HG02973 (cell line): ENCODE data around the gene GDAP2.

Experiments used
- ATAC-seq: cut with Tn5 transposase; IDR thresholded peaks from one replicate; pipeline ENCODE4 v1.9.1; 2021; ENCODE audit warnings: moderate library complexity; ENCODE audit not compliant: unreplicated experiment

GDAP2 gene

DNA sequence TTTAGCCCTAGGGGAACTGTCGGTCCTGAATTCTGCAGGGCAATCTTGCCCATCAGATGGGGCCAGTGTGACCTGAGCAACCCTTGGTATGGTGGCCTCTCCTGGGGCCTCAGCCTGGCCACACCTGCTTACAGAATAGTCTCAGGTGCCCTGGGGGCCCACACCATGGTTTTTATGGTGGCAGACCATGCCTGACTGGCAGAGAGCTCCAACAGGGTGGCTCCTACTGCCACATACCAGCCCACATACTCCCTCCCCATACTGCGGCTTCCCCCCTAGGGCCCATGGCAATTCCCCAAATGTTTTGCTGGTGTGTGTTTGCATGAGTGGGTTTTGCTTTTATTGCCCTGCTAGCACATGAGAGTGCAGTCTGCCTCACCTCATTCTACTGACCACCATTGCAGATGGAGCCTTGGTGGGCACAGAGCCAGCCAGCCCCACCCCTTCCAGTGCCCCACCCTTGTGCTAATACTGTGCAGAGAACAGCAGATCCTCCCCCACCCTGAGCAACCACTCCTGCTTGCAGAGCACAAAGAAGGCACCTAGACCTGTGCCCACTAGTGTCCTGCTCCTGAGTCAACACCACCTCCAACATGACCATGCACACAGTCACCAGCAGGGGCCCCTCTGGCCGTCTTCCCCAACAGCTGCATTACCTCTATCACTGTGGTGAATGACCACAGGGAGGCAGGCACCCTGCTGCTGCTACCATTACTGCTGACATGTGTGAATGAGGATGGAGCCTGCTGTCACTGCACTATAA is 86.8 kb downstream of the GDAP2 start:
- no peak for ATAC-seq

DNA sequence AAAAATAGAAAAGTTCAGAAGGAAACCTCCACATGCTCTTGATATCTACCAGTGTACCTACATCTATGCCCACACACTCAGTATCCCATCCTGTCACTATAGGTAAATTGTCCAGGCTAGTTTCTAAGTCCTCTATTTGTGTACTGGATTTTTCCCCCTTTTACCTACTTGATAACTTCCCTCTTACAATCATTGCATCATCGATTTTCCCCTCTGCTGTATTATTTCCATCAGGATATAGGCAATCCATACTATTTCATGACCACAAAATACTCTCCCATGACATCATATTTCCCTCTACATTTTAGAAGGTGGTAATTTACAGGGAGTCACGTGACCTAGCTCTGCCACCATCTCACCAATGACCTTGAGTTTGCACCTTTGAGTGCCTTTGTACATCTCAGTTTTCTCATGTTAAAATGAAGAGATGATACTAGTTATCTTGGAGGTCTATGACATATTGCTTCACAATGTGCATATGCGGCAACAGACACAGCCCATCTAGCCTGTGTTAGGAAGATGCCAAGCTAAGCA is 88.2 kb downstream of the GDAP2 start:
- no peak for ATAC-seq

DNA sequence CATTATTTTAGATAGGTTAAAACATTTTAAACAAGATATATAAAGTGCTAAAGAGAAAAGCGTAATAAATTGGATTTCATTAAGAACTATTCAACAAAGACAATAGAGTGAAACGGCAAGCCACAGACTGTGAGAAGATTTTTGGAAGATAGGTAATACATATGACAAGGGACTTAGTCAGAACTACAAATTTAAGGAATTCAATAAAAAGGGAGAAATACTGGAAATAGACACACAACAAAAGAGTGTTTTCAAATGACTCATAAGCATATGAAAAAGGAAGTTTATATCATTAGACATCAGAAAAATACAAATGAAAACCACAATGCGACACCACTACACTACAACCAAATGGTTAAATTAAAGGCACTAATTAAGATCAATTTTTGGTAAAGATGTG is 90.5 kb downstream of the GDAP2 start:
- ATAC-seq = no peak

DNA sequence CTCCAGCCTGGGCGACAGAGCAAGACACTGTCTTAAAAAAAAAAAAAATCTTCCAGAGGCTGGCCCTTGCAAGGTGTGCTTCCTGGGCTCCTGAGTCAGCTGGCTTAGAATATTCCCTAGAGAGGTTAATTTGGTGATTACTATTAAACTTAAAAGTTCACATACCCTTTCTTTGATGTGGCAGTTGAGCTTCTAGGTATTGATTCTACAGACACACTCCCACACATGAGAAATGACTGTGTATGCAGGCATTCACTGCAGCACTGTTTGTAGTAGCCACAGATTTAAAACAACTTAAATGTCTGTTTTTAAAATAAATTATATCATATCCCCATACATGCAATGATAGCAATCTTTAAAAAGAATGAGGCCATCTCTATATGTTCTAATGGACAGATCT is 93.4 kb downstream of the GDAP2 start:
- ATAC-seq = no peak

DNA sequence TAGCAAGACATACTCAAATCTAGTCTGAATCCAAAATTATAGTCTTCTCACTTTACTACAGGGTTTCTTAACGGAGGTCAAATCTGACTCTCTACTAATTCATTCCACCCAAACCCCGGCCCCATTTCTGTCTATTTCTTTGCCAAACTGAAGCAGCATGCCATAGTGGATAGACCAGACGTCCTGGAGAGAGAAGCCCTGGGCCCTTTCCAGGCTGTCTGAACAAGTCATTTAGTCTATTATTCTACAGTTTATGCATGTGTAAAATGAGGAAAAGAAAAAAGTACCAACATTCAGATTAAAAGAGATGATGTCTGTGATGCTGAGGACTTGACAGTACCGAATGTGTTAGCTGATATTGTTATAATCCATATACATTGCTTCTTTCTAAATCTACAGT is 95.0 kb downstream of the GDAP2 start:
- ATAC-seq = no peak

DNA sequence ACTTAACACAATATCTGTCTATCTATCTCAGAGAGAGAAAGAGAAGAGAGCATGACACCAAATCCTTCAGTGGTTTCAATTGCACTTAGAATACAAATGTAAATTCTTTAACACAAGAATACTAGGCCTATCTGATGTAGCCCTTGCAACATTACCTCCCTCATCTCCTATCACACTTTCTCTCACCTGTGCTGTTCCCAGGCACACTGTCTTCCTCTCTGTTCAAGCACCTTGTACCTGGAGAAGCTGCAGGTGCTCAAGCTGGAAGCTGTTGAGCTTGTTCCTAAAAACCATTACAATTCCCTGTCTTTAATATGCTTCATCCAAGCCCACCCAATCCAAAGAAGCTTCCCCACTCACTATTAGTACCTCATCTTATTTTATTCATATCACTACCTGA is 97.0 kb downstream of the GDAP2 start:
- no peak for ATAC-seq

DNA sequence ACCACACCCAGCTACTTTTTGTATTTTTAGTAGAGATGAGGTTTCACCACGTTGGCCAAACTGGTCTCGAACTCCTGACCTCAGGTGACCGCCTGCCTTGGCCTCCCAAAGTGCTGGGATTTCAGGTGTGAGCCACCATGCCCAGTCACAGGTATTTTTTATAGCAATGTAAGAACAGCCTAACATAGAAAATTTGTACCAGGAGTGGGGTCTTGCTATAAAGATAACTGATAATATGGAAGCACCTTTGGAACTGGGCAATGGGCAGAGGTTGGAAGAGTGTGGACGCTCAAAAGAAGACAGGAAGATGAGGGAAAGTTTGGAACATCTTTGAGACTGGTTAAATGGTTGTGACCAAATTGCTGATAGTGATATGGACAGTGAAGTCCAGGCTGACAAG is 99.2 kb downstream of the GDAP2 start:
- no peak for ATAC-seq

DNA sequence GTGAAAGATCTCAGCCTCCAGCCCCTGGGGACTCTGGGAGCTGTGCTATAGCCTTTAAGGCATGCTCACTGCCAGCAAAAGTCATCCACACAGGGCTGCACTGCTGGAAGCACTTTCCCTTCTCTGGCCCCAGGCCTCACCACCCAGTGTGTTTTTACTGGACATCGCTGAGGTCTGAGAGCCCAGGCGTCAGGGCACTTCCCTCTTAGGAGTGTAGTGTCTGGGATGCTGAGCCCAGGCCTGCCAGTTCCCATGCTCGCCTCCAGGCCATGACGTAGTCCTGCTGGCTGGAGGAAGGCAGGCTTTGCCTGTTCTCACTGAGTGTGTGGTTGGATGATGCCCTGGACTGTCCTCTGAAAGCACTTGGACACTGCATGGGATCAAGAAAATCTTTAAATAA is 101.2 kb downstream of the GDAP2 start:
- ATAC-seq = no peak

DNA sequence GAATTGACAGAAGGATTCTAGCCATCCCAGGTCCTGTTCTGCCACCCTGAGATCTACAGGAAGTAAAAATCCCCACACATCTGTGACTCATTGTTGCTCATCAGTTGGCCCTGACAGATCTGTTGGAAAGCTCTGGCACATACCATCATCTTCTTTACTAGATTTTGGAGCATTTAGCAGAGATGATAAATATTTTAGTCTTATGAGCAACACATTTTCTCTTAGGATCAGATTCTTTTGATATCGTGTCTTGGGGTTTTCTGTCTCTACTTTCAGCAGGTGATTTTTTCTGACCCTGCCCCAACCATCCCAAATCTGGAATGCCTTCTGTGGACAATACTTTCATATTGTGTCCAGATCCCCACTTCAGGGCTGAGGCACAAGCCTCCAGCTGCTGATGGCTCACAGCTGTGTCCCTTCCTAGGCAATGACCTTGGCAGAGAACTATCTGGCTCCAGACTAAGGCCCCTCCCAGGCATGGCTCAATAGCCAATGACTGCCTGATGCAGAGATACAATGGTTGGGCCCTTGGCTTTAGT is 102.8 kb downstream of the GDAP2 start:
- no peak for ATAC-seq

DNA sequence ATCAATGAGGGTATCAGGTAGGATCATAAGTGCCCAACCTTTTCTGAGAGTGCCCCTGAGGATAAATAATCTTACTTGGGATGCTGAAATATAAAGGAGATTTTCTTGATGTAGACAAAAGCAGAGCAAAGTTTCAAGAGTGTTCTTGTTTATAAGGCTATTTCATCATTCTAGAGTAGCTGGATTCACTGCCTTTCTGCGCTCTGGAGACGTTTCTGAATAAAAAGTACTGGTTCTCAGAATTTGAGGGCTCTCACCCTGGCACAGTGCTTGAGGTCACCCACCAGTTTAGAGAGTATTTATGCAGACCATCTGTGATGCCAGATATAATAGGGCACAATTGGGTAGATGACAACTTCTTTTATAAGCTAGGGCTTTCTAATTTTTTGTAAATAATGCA is 103.3 kb downstream of the GDAP2 start:
- no peak for ATAC-seq

DNA sequence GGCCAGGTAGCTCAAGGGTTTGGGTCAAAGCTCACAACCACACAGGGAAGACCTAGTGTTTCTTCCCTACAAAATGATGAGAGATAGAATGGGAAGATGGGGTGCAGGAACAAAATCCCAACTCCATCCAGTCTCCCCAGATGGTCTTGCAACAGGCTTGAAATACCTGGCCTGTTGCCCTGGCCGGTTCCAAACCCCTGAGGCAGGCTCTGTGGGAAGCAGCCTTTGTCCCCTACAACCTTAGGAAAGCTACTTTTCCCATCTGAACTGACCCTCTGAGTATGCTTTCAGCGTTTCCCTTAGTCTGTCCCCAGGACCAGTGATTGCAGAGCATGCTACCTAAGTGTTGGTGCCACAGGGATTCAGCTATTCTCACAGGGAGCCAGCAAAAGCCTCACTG is 104.0 kb downstream of the GDAP2 start:
- ATAC-seq = no peak

DNA sequence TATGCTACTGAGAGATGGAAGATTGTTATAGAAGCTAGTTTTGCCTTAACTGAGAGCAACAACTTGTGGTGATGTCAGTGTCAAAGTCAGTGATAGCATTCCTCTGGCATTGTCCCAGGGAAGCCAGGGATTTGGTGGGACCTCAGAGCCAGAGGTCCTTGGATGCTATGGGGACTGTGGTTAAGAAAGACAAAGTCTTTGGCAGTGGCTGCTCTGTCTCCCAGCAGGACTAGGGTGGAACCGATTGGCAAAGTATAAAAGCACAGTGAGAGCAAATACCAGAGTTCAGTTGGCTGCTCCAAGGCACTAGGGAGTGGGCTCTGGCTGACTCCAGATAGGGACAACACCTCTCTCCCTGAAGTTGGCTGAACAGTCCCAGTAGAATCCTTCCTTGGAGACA is 104.8 kb downstream of the GDAP2 start:
- ATAC-seq = no peak

DNA sequence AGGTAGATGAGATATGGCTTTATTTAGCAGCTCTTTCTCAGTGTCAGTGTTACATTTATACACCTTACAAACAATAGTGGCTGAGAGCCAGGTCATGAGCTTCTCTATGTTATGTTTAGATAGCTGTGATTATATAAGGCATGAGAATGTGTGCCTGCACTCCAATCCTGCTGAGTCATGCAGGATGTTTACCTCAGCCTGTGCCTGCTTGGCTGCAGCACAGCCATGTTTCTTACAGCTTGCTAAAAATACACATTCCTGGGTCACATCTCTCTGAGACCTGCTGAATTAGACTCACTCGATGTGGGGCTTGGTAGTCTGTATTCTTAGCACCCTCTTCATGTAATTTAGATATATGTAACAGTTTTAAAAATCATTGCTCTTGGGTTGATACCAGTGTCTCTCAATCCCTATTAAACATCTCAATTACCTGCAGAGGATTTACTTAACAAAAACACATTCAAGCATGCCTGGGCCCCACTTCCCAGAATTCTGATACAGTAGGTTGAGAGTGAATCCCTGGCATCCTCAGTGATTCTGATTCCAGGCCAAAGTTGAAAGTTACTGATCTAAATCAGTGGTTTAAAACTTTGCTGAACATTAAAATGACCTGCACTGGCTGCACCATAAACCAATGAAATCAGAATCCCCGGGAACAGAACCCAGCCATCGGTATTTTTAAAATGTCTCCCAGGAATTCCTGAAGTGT is 107.5 kb downstream of the GDAP2 start:
- ATAC-seq = no peak

DNA sequence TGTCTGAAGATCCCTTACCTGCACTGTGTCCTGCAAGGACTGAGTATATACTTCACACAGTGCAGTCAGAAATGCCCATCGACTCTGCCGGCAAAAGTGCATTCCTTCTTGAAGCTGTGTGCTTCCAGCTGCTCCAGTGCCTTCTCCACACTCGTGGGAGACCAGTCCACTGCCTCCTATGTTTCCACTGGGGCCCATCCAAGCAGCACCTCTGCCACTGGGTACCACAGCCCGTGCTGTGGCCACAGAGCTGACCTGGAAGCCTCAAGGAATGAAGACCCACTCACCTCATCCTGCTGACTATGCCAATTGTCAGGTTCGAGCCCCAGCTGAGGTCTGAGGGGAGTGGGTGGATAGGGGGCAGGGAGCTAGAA is 108.1 kb downstream of the GDAP2 start:
- ATAC-seq = no peak

DNA sequence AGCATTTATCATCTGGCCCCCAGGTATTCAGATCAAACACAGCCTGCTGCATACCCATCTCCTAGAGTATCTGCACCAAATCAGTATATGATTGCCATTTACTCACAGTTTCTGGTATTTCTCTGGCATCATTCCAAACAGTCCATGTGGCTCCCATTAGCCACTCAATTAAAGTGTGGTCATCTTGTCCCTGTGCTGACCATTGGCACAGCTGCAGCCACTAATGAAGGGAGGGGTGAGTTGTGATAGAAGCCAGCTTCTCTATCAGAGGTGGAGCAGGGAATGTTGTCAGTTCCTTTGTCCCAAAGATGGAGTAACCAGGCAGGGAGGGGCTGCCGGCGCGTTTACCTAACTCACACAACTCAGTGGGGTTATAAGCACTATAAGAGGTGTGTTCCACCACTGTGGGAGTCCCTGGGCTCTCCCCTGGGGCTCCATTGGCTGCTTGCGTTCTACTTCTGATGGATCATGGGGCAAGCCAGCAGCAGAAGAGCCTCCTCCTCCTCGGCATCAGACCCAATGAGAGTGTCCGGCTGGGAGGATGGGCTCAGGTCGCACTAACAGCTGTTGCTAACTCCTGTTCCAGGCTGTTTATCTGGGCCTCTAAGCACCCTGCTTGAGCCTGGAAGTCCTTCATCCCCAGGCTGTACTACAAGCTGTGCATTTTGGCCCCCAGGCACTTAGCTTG is 108.6 kb downstream of the GDAP2 start:
- no peak for ATAC-seq

DNA sequence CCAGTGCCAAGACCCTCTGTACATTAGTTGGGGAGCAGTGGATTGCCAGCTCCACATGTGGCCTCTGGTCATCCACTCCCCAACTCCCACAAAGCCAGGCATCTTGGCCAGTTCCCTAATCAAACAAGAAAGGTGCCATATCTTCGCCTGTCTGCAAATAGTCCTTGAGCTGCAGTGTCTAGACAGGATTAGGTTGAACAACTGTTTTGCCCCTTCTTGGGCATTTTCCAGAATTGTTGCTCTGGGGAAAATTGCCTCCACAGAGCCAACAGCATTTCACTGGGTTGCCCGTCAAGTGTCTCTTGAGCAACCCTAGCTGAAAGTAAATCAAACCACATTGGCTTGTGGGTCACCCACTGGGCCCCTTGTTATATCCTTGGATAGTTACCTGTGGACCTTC is 109.3 kb downstream of the GDAP2 start:
- ATAC-seq = no peak

DNA sequence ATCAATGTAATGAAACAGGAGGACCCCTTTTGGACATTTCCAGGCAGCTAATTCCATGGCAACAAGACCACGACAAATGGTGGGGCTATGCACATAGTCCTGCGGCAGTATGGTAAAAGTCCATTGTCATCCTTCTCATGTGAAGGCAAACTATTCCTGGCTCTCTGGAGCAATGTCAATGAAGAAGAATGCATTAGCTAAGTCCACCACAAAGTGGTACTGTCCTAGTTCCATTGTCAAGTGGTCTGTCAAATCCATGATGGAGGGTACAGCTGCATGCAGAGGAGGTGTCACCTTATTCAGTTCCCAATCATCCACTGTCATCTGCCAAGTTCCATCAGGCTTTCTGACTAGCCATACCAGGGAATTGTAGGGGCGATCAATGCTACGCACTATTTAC is 110.1 kb downstream of the GDAP2 start:
- ATAC-seq = no peak

DNA sequence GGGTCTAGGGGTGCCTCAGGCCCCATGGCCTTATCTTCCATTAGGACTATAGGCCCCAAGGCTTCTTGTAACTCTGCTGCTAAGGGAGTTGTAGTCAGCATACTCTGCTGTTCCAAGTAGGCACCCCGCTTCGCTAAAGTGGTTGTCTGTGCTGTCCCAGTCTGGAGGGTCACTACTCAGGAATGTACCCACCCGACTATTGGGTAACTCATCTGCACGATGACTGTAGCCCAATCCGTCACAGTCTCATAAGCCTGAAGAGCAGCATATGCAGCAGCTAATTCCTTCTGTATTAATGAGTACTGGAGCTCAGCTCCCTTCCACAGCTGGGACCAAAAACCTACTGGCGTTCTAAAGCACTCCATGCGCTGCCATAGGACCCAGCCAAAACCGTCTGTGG is 111.0 kb downstream of the GDAP2 start:
- ATAC-seq = no peak

DNA sequence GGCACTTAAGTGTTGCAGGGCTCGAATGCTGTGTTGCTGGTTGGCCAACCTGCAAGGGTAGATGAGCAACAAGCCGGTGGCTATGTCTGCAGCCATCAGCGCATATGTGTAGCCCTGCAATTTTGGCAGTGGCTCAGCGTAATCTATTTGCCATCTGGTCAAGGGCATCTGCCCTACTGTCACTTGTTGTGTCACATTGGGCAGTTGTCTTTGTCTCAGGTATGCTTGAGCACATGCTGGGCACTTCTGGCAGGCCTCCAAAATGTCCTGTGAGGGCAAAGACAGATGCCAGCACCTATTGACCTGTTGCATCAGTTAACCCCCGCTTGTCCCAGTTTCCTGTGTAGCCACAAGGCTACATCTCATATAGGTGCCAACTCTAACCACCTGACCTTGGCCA is 111.8 kb downstream of the GDAP2 start:
- no peak for ATAC-seq

DNA sequence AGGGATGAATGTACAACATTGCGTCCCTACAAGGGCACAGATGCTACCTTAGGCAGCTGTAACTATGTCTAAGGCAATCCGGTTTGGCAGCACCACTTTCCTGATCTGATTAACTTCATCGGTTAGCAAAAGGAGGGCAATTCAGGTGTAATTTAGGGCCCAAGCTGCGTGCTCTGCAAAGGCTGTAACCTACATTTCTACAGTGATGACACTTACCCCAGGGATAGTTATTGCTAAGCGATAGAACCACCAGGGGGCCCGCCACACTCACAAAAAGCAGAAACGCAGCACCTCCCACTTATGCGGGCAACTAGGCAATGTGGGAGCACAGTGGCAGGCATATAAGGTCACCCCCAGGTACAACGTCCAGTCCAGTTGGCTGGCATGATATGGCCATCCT is 113.5 kb downstream of the GDAP2 start:
- ATAC-seq = no peak

DNA sequence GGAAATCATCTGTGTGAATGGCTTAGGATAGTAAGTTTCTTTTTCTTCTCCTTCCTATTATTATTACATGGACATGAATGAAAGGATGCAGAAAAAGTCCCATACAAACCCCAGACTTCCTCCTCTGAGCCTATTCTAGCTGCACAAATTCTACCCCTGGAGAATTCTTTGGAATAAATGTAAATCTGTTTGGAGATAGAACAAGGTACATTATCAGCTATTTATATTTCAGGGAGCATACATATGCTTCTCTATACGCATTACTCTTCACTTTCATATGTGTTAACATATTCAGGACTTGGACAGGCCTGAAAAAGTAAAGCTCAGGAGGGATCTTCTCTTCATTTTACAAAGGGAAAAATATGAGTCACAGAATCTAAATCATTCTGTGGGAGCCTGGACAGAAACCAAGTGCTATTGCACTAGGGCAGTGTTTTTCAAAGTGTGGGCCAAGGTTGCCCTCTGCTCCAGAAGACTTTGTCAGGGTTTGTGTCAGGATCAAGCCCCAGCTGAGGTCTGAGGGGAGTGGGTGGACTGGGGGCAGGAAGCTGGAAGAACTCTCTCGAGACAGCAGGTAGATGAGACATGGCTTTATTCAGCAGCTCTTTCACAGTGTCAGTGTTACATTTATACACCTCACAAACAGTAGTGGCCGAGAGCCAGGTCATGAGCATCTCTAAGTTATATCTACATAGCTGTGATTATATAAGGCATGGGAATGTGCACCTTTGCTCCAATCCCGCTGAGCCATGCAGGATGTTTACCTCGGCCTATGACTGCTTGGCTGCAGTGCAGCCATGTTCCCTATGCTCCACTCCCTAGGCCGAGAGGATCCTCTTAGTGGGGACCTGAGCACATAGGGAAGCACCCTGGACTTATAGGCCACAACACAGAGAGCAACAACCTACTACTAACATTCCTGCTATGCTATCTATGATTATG is 114.3 kb downstream of the GDAP2 start:
- no peak for ATAC-seq
